GM12891 (cell line): Measurements from ENCODE around the gene EGFR.

Experiments used
- DNase-seq: peaks from one replicate; pipeline ENCODE4 v3.0.0; 2011; ENCODE audit warnings: low spot score; ENCODE audit not compliant: insufficient read length
- FAIRE-seq: peaks from 2 replicates; lab custom pipeline; 2011; peaks lifted over from hg19 to GRCh38; lab: Jason Lieb, UNC
- PAX5 ChIP-seq: IDR thresholded peaks from 2 replicates; pipeline ENCODE4 v1.6.1; 2011; ENCODE audit warnings: low read length, moderate library complexity, mild to moderate bottlenecking; ENCODE audit not compliant: insufficient read depth, severe bottlenecking
- POLR2A ChIP-seq: IDR thresholded peaks from 2 replicates; pipeline ENCODE4 v1.6.1; 2011; ENCODE audit warnings: low read depth, low read length, control low read depth
- POLR2AphosphoS5 ChIP-seq: IDR thresholded peaks from 2 replicates; pipeline ENCODE4 v1.6.1; 2011; ENCODE audit warnings: low read depth, low read length, control low read depth
- POU2F2 ChIP-seq: IDR thresholded peaks from 2 replicates; pipeline ENCODE4 v1.6.1; 2011; ENCODE audit warnings: low read depth, mild to moderate bottlenecking, control low read depth, low read length, moderate library complexity
- SPI1 ChIP-seq: IDR thresholded peaks from 2 replicates; pipeline ENCODE4 v1.6.1; 2011; ENCODE audit warnings: low read depth, low read length, control low read depth
- TAF1 ChIP-seq: IDR thresholded peaks from 2 replicates; pipeline ENCODE4 v1.6.1; 2011; ENCODE audit warnings: low read depth, low read length, control low read depth

The EGFR gene

GRCh38 chr7:55099066-55099820 is 80.4 kb downstream of the EGFR start:
- DNase-seq (no peak), FAIRE-seq (no peak)
- TF ChIP-seq PAX5 = no peak
- TF ChIP-seq POU2F2 = no peak
- no peak for TF ChIP-seq POLR2AphosphoS5
- TF ChIP-seq TAF1 = no peak
- no peak for TF ChIP-seq POLR2A
- TF ChIP-seq SPI1 = no peak

GRCh38 chr7:55099821-55100543 is 81.2 kb downstream of the EGFR start:
- DNase-seq (no peak), FAIRE-seq (no peak)
- TF ChIP-seq SPI1 = no peak
- TF ChIP-seq TAF1 = no peak
- no peak for TF ChIP-seq POLR2AphosphoS5
- TF ChIP-seq PAX5 = no peak
- TF ChIP-seq POLR2A = no peak
- TF ChIP-seq POU2F2 = no peak

GRCh38 chr7:55100544-55101327 is 81.9 kb downstream of the EGFR start:
- no peak for TF ChIP-seq TAF1
- TF ChIP-seq POLR2AphosphoS5 = no peak
- TF ChIP-seq PAX5 = no peak
- DNase-seq (no peak), FAIRE-seq (no peak)

- FAIRE-seq = no peak
- TF ChIP-seq POLR2AphosphoS5 = no peak
- no peak for TF ChIP-seq PAX5
- TF ChIP-seq TAF1 = no peak
- no peak for TF ChIP-seq POU2F2
- no peak for TF ChIP-seq SPI1
- no peak for TF ChIP-seq POLR2A
- DNase-seq = no peak
Measured at GRCh38 chr7:55101359-55101758, 82.5 kb downstream of the EGFR start.

GRCh38 chr7:55104123-55104522 is 85.3 kb downstream of the EGFR start:
- FAIRE-seq (no peak), DNase-seq (no peak)
- TF ChIP-seq POU2F2 (no peak), SPI1 (no peak), POLR2AphosphoS5 (no peak), TAF1 (no peak), POLR2A (no peak), PAX5 (no peak)

- FAIRE-seq (no peak), DNase-seq (no peak)
- TF ChIP-seq POLR2A (no peak), TAF1 (no peak), POLR2AphosphoS5 (no peak), POU2F2 (no peak)
Measured at GRCh38 chr7:55104712-55105433, 86.1 kb downstream of the EGFR start.

- TF ChIP-seq POLR2A = no peak
- TF ChIP-seq SPI1 = no peak
- no peak for TF ChIP-seq POLR2AphosphoS5
- no peak for TF ChIP-seq PAX5
- no peak for TF ChIP-seq POU2F2
- no peak for TF ChIP-seq TAF1
- FAIRE-seq (no peak), DNase-seq (no peak)
Measured at GRCh38 chr7:55105952-55106351, 87.1 kb downstream of the EGFR start.

- TF ChIP-seq PAX5 (no peak), SPI1 (no peak), POLR2A (no peak), TAF1 (no peak), POLR2AphosphoS5 (no peak), POU2F2 (no peak)
- FAIRE-seq (no peak), DNase-seq (no peak)
Measured at GRCh38 chr7:55107946-55108345, 89.1 kb downstream of the EGFR start.
